ENCODE results near the gene AP3D1. TPM values are rescaled to one million over a fixed set of nuclear protein-coding genes. Genes with fewer than 3 reads are reported as not detected.

The AP3D1 gene
- total and polyA plus RNA-seq, 7 donors = 51.5 to 120 (median 81.3) TPM

- no peak for TF ChIP-seq CTCF (IDR thresholded peaks at IDR 0.05)
- WGBS, 3 donors = 74 to 80% (median 75%) methylated on average over 16 of the region's 16 CpGs
- Histone ChIP-seq H3K4me1 (peaks cover 51% of the 10 kb centered on the region), H3K36me3 (ENCODE audit: insufficient read depth in 1 of 2, low read depth in 1 of 2) (no peaks in the 10 kb centered on the region), H3K4me3 (no peak overlapping the region), H3K27ac (no peak overlapping the region), H3K27me3 (ENCODE audit: insufficient read depth in 3 of 3, low read length in 2 of 3) (no peaks in the 10 kb centered on the region), H3K9me3 (no peaks in the 10 kb centered on the region)
- DNase-seq = no peak
- ATAC-seq = no peak
- intact Hi-C loops (cut with DNase I) = loop anchor here in 1 of 2 donors (5.0 kb wide), 1 partner anchor 44 kb away; no protein-coding TSS in a partner anchor
These were observed 5.5 kb downstream of the AP3D1 start for GRCh38 chr19:2145831-2146241.

DNA sequence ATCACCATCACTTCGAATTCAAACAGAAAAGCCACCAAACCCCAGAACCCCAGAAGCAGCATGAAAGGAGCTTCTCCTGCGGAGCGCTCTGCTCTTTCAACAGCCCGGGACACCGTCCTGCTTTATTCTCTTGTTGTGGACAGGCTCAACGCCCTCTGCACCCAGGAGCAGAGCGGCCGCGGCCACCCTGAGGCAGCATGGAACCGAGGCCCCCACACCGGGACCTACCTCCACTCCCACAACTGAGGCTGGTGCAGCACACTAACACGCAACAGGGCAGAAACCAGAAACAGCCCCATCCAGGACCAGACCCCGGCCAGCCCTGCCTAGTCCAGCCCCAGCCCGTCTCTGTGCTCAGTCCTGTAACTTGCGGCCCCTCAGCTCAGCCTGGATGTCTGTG is 7.2 kb downstream of the AP3D1 start:
- Histone ChIP-seq H3K27me3 (ENCODE audit: insufficient read depth in 3 of 3, low read length in 2 of 3) (no peaks in the 10 kb centered on the region), H3K4me1 (peaks cover 48% of the 10 kb centered on the region), H3K9me3 (no peaks in the 10 kb centered on the region), H3K27ac (no peak overlapping the region), H3K4me3 (no peak overlapping the region), H3K36me3 (ENCODE audit: insufficient read depth in 1 of 2, low read depth in 1 of 2) (peaks cover 0 to 5% of the 10 kb centered on the region in 2 donors)
- no peak for TF ChIP-seq CTCF (IDR thresholded peaks at IDR 0.05)
- intact Hi-C loops (cut with DNase I) = no loop called here
- no peak for ATAC-seq
- DNase-seq = no peak
- 92 to 95% (median 93%) methylated on average over 15 of the region's 15 CpGs for WGBS, 3 donors

DNA sequence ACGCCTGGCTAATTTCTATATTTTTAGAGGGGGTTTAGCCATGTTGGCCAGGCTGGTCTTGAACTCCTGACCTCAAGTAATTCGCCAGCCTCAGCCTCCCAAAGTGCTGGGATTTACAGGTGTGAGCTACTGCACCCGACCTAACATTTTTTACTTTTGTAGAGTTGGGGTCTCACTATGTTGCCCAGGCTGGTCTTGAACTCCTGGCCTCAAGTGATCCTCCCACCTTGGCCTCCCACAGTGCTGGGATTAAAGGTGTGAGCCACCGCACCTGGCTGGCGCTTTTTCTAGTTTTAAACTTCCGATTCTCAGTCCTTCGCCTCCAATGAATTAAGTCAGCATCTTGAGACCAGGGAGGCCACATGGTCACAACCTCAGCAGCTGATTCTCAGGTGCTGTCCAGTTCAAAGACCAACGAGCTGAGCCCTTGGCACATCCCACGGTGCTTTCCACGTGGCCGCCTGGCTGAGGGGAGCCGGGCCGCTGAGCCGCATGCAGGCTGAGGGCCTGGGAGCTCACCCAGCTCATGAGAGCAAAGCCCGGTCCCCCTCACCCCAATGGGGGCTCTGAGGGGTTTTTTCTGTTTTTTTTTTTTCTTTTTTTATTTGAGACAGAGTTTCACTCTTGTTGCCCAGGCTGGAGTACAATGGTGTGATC is 9.1 kb downstream of the AP3D1 start:
- intact Hi-C loops (cut with DNase I) = no loop called here
- no peak for TF ChIP-seq CTCF (IDR thresholded peaks at IDR 0.05)
- WGBS, 3 donors = 82 to 90% (median 90%) methylated on average over 15 of the region's 15 CpGs
- Histone ChIP-seq H3K27me3 (ENCODE audit: insufficient read depth in 3 of 3, low read length in 2 of 3) (no peaks in the 10 kb centered on the region), H3K36me3 (ENCODE audit: insufficient read depth in 1 of 2, low read depth in 1 of 2) (peaks cover 0 to 19% of the 10 kb centered on the region in 2 donors), H3K27ac (no peak overlapping the region), H3K4me1 (peaks cover 50% of the 10 kb centered on the region), H3K9me3 (no peaks in the 10 kb centered on the region), H3K4me3 (no peak overlapping the region)
- ATAC-seq (no peak), DNase-seq (no peak)

DNA sequence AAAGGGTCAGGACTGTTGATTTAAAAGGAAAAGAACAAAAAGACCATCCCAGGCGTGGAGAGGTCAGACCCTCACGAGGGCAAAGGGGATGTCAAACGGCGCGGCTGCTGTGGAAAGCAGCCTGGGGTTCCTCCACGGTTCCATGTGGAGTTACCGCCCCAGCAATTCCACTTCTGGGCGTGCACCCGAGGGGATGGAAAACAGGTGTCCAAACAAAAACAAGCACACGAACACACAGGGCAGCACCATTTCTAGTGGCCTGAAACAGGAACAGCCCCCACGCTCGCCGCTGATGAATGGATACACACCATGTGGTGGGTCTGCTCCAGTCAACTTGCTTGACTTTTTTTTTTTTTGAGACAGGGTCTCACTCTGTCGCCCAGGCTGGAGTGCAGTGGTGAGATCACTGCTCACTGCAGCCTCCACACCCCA is 11.2 kb downstream of the AP3D1 start:
- H3K4me3 ChIP-seq = no peak overlapping the region
- H3K27ac ChIP-seq = no peak overlapping the region
- peaks cover 0 to 37% of the 10 kb centered on the region in 2 donors for H3K36me3 ChIP-seq (ENCODE audit: insufficient read depth in 1 of 2, low read depth in 1 of 2)
- DNase-seq = no peak
- H3K9me3 ChIP-seq = no peaks in the 10 kb centered on the region
- ATAC-seq = no peak
- intact Hi-C loops (cut with DNase I) = no loop called here
- no peaks in the 10 kb centered on the region for H3K27me3 ChIP-seq (ENCODE audit: insufficient read depth in 3 of 3, low read length in 2 of 3)
- TF ChIP-seq CTCF (IDR thresholded peaks at IDR 0.05) = no peak
- peaks cover 38% of the 10 kb centered on the region for H3K4me1 ChIP-seq
- WGBS, 3 donors = 58 to 66% (median 61%) methylated on average over 14 of the region's 14 CpGs
